B cell (primary cell): Measurements from ENCODE around the gene MAP1B. TPM values are rescaled to one million over a fixed set of nuclear protein-coding genes. Genes with fewer than 3 reads are reported as not detected.
A peak's percentile ranks its signal among the peaks of the same experiment; 100 is the strongest.

Experiments used
- ATAC-seq: fragments of 200-7000 bp; cut with Tn5 transposase; one replicate; pipeline ENCODE4 v1.10.0; 2021; ENCODE audit warnings: low read depth, mild to moderate bottlenecking, moderate number of reproducible peaks, moderate library complexity
- CTCF ChIA-PET: fragments of 350-600 bp; sonication (Branson Sonifier 250); formaldehyde crosslinking; loops from one replicate; lab custom pipeline; 2021; ENCODE audit warnings: antibody characterized with exemption, inconsistent platforms; lab: Charles Lee
- POLR2A ChIA-PET: fragments of 350-600 bp; sonication (Branson Sonifier 250); formaldehyde crosslinking; loops from one replicate; lab custom pipeline; 2021; ENCODE audit warnings: antibody characterized with exemption; lab: Charles Lee
- DNase-seq: peaks from one replicate; pipeline ENCODE4 v3.0.0; 2013
- H2AFZ ChIP-seq: 2 replicates; pipeline ENCODE4 v1.6.1; 2012; ENCODE audit warnings: mild to moderate bottlenecking, low read depth, low read length; ENCODE audit not compliant: insufficient read depth, poor library complexity, severe bottlenecking
- H3K27ac ChIP-seq, 2 donors: 1 replicate in 1 of 2; 2 replicates in 1 of 2; pipeline ENCODE4 v1.5.1; 2012 to 2013; ENCODE audit warnings: low read length in 2 of 2, mild to moderate bottlenecking in 2 of 2, moderate library complexity in 1 of 2
- H3K27me3 ChIP-seq, 4 experiments: fragments of 200-600 bp in 1 of 4; sonication (generic) in 1 of 4; replicated peaks in 1 of 4; 1 replicate in 2 of 4; 2 replicates in 2 of 4; pipeline versions ENCODE4 v1.6.1 to v1.7.0; 2013 to 2016; ENCODE audit warnings: low read length in 3 of 4, mild to moderate bottlenecking in 2 of 4, mixed read lengths in 1 of 4, moderate library complexity in 1 of 4; ENCODE audit not compliant: insufficient read depth in 4 of 4, control insufficient read depth in 3 of 4; ENCODE audit errors: control extremely low read depth in 1 of 4
- H3K36me3 ChIP-seq, 2 experiments: replicated peaks in 1 of 2; 1 replicate in 1 of 2; 2 replicates in 1 of 2; pipeline versions ENCODE4 v1.6.1 to v1.7.1; 2013; ENCODE audit warnings: low read length in 1 of 2; ENCODE audit not compliant: insufficient read depth in 2 of 2, control insufficient read depth in 1 of 2; ENCODE audit errors: control extremely low read depth in 1 of 2, extremely low read depth in 1 of 2
- H3K4me1 ChIP-seq, 2 donors: fragments of 200-600 bp in 1 of 2; sonication (generic) in 1 of 2; 1 replicate in 1 of 2; 2 replicates in 1 of 2; pipeline versions ENCODE4 v1.5.1 to v1.6.1; 2013 to 2017; ENCODE audit warnings: low read length in 2 of 2; ENCODE audit not compliant: control insufficient read depth in 2 of 2, insufficient read depth in 2 of 2
- H3K4me2 ChIP-seq: replicated peaks from 2 replicates; pipeline ENCODE3; 2012; ENCODE audit warnings: mild to moderate bottlenecking, low read depth, low read length; ENCODE audit not compliant: poor library complexity, severe bottlenecking
- H3K4me3 ChIP-seq, 5 experiments: fragments of 200-600 bp in 1 of 5; sonication (generic) in 1 of 5; 1 replicate in 3 of 5; 2 replicates in 2 of 5; pipeline versions ENCODE4 v1.5.1 to v1.7.0; 2011 to 2016; ENCODE audit warnings: low read length in 4 of 5, mild to moderate bottlenecking in 4 of 5, low read depth in 2 of 5, control low read depth in 1 of 5, moderate library complexity in 1 of 5; ENCODE audit not compliant: insufficient read depth in 1 of 5; ENCODE audit errors: control extremely low read depth in 1 of 5, extremely low read depth in 1 of 5
- H3K79me2 ChIP-seq: fragments of 200-600 bp; sonication (generic); one replicate; pipeline ENCODE4 v1.6.0; 2016; ENCODE audit warnings: low read length; ENCODE audit not compliant: control insufficient read depth, insufficient read depth
- H3K9ac ChIP-seq: fragments of 200-600 bp; sonication (generic); 2 replicates; pipeline ENCODE4 v1.6.1; 2017; ENCODE audit warnings: mild to moderate bottlenecking, low read length, moderate library complexity
- H3K9me3 ChIP-seq, 3 donors: one replicate each; pipeline versions ENCODE4 v1.6.1 to v1.7.1; 2013; ENCODE audit warnings: low read length in 2 of 3; ENCODE audit not compliant: control insufficient read depth in 2 of 3, insufficient read depth in 1 of 3; ENCODE audit errors: control extremely low read depth in 1 of 3
- H4K20me1 ChIP-seq: 2 replicates; pipeline ENCODE4 v1.6.0; 2012; ENCODE audit warnings: mild to moderate bottlenecking, low read length; ENCODE audit not compliant: insufficient read depth, control insufficient read depth, poor library complexity, severe bottlenecking
- H3K27ac Mint-ChIP-seq: one replicate; pipeline ENCODE4 v1.8.0; 2021; ENCODE audit warnings: mixed read lengths
- H3K27me3 Mint-ChIP-seq: one replicate; pipeline ENCODE4 v1.8.0; 2021; ENCODE audit warnings: mixed read lengths
- H3K4me1 Mint-ChIP-seq: one replicate; pipeline ENCODE4 v1.8.0; 2021; ENCODE audit warnings: mixed read lengths
- H3K4me3 Mint-ChIP-seq: one replicate; pipeline ENCODE4 v1.8.0; 2021; ENCODE audit warnings: mixed read lengths
- H3K9me3 Mint-ChIP-seq: one replicate; pipeline ENCODE4 v1.8.0; 2022; ENCODE audit warnings: mixed read lengths; ENCODE audit not compliant: insufficient read depth
- CTCF ChIP-seq: fragments of 200-600 bp; IDR thresholded peaks from one replicate; pipeline ENCODE4 v1.8.0; 2022; ENCODE audit warnings: antibody characterized with exemption, mild to moderate bottlenecking
- EZH2 ChIP-seq: IDR thresholded peaks from 2 replicates; pipeline ENCODE4 v1.6.1; 2012; ENCODE audit warnings: borderline replicate concordance, low read depth, mild to moderate bottlenecking, moderate library complexity, low read length; ENCODE audit not compliant: insufficient read depth, poor library complexity, severe bottlenecking
- WGBS: methylation state at CpG from one replicate; pipeline ENCODE4 v1.1.5; 2013; ENCODE audit warnings: missing lambda C conversion rate; ENCODE audit not compliant: insufficient coverage; 5-methylcytosine and 5-hydroxymethylcytosine counted together
- intact Hi-C: fragments of 100-400 bp; cut with micrococcal nuclease; formaldehyde crosslinking; loops from one replicate; pipeline ENCODE4 v1.10.0; 2022
- polyA plus RNA-seq: library from polyadenylated mRNA; depleted of rRNA; stranded (reverse); fragments of >200 nt; gene quantifications from 2 replicates; pipeline ENCODE4 v1.2.3, GENCODE V29; 2012
- total RNA-seq, 2 donors: library from RNA; stranded (reverse); fragments of 120-200 nt in 1 of 2; gene quantifications; 1 replicate in 1 of 2; 2 replicates in 1 of 2; pipeline versions ENCODE4 v1.2.3 to v1.2.4, GENCODE V29; 2013 to 2022

Gene MAP1B
- total and polyA plus RNA-seq, 2 donors (not counting 1 experiment from before 2014, with no cell fraction given): 0.15 TPM; not detected in 1

DNA sequence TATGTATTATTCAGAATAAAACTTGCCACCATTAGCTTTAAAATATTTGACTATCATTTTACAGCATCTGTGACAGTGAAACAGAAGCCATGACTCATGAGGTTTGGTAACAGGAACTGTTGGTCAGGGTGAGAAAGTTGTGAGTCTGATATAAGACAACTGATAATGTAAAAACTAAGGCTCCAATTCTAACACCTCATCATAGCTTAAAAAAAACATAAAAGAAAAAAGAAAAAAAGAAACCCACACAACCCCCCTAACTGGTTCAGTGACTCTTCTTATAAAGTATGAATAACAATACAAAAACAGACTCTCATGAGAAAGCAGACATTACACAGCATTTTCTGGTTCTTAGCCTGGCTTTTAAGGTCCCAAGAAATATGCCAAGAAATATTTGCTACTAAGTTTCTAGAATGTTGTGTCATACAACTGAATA lies 127.0 kb downstream of the MAP1B start:
- CTCF ChIA-PET: interaction anchor here (1.8 kb wide), 1 partner anchor 74 kb away, joined by 6 read pairs; no protein-coding TSS in a partner anchor
- Mint-ChIP-seq H3K4me3 (no peak overlapping the region), H3K4me1 (peaks cover 16% of the 10 kb centered on the region), H3K27me3 (no peaks in the 10 kb centered on the region), H3K9me3 (no peaks in the 10 kb centered on the region), H3K27ac (no peak overlapping the region)
- peaks cover 19 to 56% of the 10 kb centered on the region in 2 experiments for H3K36me3 ChIP-seq
- intact Hi-C loops: no loop called here
- no peaks in the 10 kb centered on the region for H3K79me2 ChIP-seq
- no peak overlapping the region for H3K9ac ChIP-seq
- H3K27me3 ChIP-seq: no peaks in the 10 kb centered on the region
- TF ChIP-seq CTCF (no peak), EZH2 (no peak)
- no peaks in the 10 kb centered on the region for H3K4me1 ChIP-seq
- no peak overlapping the region for H3K4me2 ChIP-seq
- peak; percentile 39 for ATAC-seq
- no peaks in the 10 kb centered on the region for H4K20me1 ChIP-seq
- H3K9me3 ChIP-seq: no peaks in the 10 kb centered on the region
- H2AFZ ChIP-seq: no peak overlapping the region
- H3K4me3 ChIP-seq: no peak overlapping the region
- no peak for DNase-seq
- POLR2A ChIA-PET: no interaction called here
- H3K27ac ChIP-seq: no peak overlapping the region

DNA sequence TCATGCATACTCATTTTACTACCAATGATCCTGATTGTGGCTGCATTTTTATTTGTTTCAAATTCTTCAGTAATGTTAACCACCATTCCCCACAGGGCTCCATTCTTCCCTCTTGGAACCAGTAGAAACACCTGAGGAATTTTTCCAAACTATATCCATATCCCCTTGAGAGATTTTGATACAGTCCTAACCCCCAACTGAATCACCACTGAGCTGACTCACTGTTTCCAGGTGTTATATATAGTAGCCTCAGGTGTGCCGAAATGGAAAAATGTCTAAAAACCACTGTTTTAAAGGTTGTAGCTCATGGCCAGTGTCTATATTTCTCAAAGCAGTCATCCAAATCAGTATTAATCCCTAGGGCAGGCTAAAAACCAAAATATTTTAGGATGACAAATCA lies 127.6 kb downstream of the MAP1B start:
- ATAC-seq: no peak
- H3K27ac Mint-ChIP-seq: no peak overlapping the region
- Histone ChIP-seq H3K79me2 (no peaks in the 10 kb centered on the region), H3K9me3 (no peaks in the 10 kb centered on the region), H4K20me1 (no peaks in the 10 kb centered on the region), H3K4me2 (no peak overlapping the region), H3K9ac (no peak overlapping the region), H3K4me1 (no peaks in the 10 kb centered on the region), H3K27ac (no peak overlapping the region), H2AFZ (no peak overlapping the region), H3K36me3 (peaks cover 19 to 56% of the 10 kb centered on the region in 2 experiments), H3K27me3 (no peaks in the 10 kb centered on the region), H3K4me3 (no peak overlapping the region)
- POLR2A ChIA-PET: no interaction called here
- intact Hi-C loops: no loop called here
- no peaks in the 10 kb centered on the region for H3K27me3 Mint-ChIP-seq
- WGBS: no CpG with 5 or more reads among the region's 1 CpG
- no peaks in the 10 kb centered on the region for H3K9me3 Mint-ChIP-seq
- TF ChIP-seq EZH2: no peak
- TF ChIP-seq CTCF: no peak
- DNase-seq: no peak
- CTCF ChIA-PET: interaction anchor here (1.8 kb wide), 1 partner anchor 73 kb away, joined by 6 read pairs; no protein-coding TSS in a partner anchor
- H3K4me3 Mint-ChIP-seq: no peak overlapping the region
- peaks cover 16% of the 10 kb centered on the region for H3K4me1 Mint-ChIP-seq
